Inflammatory macrophage treated with lipopolysaccharide for 1 hour (primary cell): Measurements from ENCODE around the gene TMEM240.
"Not testable (repeated sequence)": the region's sequence is repeated elsewhere in the genome, so short reads cannot be mapped to it uniquely, and the experiment has no call there.

Source experiments
- DNase-seq, 2 donors: peaks; one replicate each; pipeline ENCODE4 v3.0.0-alpha.2; 2020 to 2022

Gene TMEM240

DNA sequence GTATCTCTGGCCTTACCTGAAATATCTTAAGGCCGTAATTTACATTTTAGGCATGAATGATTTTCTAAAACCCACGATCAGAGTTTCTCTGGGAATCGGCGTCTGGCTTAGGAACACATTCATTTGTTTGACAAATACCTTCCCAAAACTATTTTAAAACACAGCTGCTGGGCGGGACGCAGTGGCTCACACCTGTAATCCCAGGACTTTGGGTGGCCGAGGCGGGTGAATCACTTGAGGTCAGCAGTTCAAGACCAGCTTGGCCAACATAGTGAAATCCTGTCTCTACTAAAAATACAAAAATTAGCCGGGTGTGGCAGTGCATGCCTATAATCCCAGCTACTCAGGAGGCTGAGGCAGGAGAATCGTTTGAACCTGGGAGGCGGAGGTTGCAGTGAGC, 16.5 kb upstream of the TMEM240 start:
- not testable (repeated sequence) for DNase-seq

DNA sequence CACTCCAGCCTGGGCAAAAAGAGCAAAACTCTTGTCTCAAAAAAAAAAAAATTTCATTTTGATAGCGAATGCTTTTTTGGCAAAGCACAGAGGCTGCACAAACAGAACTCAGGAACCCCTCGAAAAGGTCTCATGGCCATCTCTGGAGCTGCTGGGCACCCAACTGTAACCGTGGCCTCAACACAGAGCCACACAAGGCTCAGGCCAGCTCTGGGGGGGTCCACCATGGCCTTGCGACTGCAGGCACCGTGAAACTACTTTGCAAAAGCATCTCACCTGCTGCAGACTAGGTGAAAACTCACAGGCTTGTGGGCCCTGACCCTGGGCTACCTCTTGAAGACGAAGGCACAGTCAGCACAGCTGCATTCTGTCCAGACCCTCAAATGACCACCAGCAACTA, 16.1 kb upstream of the TMEM240 start:
- DNase-seq, result no peak

DNA sequence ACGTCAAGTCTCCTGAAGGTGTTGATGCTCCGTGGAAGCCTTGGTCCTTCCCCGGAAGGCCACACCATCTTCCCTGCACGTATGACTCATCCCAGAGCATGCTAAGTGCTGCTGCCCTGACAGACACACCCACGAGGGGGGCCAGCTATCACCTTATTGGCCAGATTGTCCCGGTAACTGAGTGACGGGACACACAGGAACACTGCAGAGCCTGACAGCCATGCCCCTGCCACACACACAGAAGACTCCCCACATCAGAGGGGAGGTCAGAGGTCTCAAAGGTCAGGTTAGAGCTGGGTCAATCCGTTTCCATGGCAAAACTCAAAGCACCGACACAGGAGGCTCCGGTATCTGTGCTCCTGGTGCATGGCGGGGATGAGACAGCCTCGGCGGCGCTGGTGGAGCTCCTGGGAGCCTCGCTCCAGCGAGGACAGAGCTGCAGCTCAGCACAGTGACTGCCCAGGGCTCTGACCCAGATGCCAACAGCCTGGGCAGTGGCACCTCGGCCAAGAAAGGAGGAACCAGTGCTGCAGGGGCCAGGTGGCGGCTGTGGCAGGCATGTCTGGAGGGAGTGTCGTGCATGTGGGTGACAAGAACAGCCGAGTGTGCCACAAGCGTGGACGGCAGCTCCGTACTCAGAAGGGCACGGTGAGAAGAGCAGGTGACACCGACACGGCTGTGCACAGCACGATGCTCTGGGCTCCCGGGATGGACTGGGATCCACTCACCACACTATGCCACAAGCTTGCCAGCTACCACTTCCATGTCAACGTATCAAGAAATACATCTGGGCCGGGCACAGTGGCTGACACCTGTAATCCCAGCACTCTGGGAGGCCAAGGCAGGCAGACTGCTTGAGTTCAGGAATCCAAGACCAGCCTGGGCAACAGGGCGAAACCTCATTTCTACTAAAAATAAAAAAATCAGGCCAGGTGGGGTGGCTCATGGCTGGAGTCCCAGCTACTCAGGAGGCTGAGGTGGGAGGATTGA, 14.8 kb upstream of the TMEM240 start:
- no peak for DNase-seq

DNA sequence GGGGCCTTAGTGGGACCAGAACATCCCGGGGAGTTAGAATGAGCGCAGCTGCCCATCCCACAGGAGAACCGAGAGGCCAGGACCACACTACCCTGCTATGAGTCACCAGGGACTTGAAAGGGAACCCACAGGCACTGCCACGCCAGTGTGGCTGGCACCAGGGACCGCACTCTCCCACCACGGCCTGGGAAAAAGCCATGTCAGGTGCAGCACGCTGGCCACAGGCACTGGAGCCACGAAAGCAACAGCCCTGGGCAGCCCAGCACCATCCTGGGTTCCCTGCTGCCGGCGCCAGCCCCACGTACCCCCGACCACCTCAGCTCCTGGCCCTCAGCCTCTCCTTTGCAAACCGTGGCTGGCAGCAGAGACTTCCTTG, 14.1 kb upstream of the TMEM240 start:
- DNase-seq, result no peak

DNA sequence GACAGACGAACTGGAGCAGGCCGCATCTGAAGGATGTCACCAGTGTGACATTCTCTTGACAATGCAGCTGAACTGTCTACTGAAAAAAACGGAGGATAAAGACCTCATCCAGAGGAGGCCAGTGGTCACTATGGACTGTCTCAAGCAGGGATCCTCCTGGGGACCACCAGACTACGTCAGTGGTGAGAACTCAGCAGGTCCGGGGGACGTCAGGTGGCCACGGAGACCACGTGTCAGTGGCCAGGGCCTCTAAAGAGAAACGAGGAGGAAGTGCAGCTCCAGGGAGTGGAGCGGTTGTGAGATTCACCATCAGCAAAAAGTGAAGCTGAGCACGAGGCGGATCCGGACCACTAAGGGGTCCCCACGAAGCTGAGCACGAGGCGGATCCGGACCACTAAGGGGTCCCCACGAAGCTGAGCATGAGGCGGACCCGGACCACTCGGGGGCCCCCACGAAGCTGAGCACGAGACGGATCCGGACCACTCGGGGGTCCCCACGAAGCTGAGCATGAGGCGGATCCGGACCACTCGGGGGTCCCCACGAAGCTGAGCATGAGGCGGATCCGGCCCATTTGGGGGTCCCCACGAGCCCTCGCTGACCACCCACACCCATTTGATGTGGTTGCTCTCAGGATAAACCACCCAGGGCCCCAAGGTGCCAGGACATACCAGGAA, 13.5 kb upstream of the TMEM240 start:
- DNase-seq, result no peak

DNA sequence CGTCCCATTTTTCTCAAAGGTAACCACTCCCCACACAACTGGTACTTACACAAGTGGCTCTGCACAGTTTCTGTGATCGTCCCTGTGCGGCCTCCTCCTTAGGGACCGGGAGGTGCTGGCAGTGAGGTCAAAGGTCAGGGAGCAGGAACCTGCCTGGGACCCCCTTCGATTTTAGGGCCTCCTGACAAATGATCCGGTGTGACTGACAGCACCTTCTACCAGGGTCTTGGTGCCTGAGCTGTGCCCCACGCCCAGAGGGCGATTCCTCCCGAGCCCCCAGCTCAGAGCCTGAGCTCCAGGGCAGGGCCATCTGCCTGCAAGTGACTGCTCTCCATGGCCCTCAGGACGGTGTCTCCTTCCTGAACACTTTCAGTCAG, 11.8 kb upstream of the TMEM240 start:
- DNase-seq, result no peak

DNA sequence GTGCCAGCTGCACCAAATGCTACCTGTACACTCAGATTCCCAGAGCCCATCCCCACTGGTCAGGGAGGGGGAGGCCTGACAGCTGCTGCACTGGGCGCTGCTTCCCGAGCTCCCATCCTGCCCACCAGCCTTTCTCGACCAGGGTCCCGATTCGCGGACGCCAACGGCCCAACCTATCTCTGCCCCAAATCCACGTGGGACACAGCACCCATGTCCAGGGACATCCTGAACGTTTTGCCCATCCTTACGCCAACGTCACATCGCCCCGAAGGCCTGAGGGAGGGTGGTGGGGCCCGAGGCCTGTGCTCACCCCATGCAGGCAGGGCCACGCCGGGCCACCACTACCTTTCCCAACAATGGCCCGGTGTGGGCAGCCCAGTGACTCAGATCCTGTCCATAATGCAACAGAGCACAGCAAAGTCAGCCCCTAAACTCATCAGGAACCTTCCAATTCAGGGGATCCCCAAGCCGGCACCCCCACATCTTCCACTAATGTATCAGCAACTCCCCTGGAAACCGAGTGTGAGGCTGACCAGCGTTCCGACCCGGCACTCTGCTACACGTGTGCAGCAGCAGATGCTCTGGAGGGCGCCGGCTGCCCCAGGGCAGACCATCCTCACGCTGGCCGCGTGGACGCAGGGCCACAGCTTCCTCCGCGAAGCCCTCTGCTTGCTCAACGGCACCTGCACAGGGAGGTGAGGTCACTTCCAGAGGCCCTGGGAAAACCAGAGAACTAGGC, 11.3 kb upstream of the TMEM240 start:
- DNase-seq, result peak in 1 of 2 donors; percentile 6

DNA sequence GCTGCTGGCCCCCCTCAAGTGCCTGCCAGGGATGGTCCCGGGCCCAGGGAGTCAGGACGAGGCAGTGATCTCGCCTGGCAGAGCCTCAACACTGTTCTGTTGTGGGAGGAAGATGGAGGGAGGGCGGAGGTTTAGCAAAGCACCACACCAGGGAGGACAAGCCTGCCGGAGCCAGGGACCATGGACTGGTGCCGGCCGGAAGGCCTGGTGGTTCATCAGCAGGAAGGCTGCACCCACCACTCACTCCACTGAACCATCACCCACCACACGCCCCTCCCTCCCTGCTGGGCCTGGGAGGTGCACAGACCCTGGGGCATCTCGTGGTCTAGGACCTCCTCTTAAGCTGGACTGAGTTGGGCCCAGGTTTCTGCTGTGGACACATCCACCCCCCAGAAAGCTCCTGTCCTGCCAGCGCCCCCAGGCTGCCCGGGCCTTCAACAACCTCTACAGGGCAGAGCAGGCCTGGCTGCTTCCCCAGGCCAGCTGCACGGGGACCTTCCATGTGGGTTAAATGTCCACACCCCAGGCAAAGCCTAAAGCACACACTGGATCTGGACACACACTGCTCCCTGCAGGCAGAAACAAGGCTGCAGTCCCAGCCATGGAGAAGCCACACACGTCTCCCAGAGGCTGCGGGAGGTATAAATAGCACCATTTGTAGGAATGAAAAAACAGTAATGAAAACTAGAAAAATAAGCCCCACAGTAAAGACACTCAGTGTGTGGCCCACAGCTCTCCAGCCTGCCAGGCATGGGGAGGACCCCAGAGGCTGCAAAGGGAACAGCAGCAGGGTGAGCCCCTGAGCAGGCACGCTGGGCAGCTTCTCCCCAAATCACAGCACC, 10.4 kb upstream of the TMEM240 start:
- no peak for DNase-seq

DNA sequence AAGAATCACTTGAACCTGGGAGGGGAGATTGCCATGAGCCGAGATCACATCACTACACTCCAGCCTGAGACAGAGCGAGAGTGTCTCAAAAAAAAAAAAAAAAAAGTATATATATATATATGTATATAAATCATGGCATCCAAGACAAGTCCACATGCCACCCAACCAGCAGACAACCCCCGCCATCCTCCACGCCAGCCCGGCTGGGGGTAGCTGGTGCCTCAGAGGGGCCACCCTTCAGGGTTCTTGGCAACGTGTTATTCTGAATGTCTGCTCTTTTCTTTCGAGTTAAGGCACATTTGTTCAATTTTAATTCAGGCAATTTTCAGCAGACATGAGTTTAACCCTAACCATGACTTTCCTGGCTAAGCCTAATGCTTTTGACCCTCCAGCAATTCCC, 9.7 kb upstream of the TMEM240 start:
- no peak for DNase-seq

DNA sequence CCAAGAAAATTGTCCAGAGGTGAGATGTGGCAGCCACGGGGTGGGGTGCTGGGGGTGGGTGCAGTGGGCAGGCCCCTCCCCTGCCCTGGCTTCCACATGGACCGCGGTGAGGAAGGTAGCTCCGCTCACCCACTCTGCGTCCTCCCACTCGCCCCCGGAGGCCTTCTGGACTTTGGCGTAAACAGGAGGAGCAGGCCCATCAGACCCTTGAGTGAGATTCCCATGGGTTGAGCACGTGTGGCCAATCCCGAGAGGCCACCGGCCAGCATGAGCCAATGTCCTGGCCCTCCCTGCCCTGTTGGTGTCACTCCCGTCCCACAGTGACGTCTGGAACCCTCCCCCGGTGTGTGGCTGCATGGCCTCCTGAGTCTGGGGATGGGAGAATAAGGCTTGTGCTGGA, 8.2 kb upstream of the TMEM240 start:
- no peak for DNase-seq

DNA sequence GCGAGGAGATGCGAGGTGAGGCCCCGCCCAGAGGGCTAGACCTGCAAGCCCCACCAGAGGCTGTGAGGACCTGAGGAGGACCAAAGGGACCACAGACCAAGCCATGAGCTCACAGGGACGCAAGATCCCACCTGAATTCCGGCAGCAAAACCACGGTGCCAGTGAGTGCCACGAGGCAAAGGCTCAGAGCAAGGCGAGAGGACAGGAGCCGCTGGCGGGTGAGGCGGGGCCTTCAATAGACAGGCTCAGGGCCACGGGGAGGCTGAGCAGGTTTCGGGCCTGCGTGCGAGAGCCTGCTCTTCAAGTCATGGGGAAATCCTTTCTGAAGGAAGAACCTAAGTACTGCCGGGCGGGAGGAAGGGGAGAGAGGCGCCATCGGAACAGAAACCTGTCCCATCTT, 7.1 kb upstream of the TMEM240 start:
- no peak for DNase-seq

DNA sequence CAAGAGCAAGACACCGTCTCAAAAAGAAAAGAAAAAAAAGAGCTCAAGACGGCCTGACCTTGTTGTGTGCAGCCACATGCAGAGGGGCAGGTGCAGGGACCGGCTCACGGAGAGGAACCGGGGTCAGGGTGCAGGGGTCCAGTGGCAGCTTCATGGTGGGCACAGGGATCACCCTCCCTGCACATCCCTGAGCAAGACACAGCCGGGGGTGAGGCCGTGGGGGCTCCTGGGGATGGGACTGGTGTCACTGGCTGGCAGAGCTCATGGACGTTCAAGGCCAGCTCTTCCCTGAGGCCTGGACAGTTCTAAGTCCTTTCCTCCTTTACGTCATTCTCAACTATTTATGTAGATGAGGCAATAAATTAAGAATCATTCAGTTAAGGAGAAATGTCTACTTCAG, 6.6 kb upstream of the TMEM240 start:
- no peak for DNase-seq

DNA sequence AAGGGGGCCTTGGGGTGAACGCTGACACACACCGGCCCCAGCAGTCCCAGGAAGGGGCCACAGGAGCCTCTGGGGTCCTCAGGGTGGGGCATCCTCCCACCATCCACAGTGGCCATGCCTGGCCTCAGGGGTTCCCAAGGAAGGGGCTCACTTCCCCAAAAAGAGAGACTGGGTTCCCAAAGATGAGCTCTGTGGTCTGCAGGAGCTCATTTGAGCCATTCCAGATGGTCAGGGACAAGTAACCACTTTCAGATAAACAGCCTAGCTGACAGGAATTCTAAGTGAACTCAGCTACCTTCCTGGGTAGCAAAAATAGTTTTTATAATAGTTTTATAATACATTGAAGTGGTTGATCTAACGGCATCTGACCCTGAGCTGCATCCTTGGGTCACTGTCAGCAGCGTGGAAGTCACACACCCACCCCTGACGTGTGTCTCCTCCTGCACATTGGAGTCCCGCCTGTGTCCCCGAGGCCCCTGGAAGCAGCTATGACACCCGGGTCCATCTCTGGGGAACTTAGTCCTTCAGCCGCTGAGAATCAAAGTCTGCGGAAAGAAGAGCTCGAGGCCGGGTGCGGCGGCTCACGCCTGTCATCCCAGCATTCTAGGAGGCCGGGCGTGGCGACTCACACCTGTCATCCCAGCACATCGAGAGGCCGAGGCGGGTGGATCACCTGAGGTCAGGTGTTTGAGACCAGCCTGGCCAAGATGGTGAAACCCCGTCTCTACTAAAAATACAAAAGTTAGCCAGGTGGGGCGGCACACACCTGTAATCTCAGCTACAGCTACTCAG, 5.7 kb upstream of the TMEM240 start:
- no peak for DNase-seq

DNA sequence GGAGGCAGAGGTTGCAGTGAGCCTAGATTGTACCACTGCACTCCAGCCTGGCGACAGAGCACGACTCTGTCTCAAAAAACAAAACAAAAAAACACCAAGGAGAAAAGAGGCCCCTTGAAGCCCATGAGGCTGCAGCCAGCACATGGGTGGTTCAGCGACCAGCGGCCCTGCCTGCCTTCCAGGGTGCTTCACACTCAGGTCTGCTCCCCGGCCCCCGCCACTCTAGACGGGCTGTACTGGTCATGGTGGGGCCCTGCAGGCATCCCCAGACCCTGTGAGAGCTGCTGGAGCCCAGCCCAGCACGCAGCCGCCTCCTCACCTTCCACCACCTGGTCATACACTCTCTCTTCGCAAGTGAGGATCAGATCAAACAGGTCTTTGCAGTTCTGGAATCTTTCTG, 4.1 kb upstream of the TMEM240 start:
- DNase-seq, result no peak

DNA sequence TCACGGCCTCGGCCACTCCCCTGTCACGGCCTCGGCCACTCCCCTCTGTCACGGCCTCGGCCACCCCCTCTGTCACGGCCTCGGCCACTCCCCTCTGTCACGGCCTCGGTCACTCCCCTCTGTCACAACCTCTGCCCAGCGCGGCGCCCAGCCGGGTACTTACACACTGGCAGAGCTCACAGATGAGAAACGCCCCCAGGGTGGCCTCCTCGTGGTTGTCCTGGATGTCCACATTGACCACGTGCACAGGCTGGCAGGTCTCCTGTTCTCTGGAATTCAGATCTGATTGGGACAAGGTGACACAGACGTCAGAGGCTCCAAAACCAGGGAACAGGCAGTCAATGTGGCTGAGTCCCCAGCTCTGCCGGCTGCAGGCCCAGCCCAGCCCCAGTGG, 3.3 kb upstream of the TMEM240 start:
- DNase-seq, result no peak

DNA sequence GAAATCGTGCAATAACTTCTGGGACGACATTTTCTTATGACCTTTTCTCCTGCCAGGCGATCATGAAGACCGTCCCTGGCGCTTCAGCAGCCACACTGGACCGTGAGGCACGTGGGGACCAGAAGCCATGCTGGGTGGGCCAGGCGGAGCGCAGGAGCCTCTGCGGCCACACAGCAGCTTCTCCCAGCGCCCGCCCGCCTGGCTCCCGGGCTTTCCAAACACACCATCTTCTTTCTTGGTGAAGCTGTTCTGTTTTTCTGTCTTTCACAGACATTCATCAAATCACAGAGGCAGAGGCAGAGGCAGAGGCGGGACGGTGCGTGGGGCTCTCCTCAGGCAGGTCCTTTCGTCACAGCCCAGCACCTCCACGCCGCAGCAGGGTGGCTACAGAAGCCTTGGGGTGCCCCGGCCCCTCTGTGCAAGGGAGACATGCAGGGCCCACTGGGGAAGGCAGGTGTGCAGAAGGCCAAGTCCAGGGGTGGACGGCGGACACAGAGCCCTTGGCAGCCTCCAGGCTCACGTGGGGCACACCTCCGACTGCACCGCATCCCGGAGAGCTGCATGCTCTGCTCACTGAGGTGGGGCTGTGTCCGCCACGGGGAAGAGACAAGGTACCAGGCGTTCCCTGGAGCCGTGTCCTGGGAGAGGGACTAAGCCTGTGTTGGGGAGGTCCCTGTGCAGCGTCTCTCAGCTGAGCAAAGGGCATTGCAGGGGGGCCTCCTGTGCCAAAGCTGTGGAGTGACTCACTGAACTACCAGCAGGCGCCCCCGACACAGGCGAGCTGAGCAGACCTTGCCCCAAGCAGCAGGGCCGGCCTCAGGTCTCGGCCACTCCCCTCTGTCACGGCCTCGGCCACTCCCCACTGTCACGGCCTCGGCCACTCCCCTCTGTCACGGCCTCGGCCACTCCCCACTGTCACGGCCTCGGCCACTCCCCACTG, 2.6 kb upstream of the TMEM240 start:
- DNase-seq, result no peak

DNA sequence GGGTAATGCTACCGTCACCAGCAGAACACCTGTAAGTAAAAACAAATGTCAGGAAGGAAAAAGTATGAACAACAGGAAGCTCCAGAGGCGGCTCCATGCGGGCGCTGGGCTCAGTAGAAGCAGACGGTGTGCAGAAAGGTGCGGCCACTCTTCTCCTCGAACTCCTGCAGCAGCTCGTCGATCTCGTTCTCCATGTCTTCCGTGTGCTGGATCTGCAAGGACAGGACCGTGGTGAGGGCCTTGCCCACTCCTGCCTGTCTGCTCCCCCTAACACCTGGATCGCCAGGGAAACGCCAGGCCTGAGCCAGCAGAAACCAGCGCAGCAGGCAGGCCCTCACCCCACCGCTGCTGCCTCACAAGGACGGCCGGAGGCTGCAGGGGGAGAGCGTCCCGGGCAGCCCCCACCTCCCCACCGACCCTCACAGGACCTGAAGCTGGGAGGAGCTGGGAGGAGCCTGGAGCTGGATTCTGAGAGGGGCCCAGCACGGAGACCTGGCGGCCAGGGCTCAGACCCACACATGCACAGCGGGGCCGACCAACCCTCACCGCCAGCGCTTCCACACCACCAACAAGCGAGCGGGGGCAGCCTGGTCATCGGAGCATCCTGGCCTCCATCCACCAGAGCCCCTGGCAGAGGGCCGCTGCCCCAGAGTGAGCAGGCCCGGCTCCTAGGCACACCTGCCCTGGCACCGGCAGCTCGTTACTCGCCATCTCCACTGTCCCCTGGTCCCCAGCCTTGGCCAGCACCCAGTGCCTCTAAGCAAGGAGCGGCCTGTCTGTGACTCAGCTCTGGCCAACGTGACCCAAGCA, 1.7 kb upstream of the TMEM240 start:
- DNase-seq, result no peak

DNA sequence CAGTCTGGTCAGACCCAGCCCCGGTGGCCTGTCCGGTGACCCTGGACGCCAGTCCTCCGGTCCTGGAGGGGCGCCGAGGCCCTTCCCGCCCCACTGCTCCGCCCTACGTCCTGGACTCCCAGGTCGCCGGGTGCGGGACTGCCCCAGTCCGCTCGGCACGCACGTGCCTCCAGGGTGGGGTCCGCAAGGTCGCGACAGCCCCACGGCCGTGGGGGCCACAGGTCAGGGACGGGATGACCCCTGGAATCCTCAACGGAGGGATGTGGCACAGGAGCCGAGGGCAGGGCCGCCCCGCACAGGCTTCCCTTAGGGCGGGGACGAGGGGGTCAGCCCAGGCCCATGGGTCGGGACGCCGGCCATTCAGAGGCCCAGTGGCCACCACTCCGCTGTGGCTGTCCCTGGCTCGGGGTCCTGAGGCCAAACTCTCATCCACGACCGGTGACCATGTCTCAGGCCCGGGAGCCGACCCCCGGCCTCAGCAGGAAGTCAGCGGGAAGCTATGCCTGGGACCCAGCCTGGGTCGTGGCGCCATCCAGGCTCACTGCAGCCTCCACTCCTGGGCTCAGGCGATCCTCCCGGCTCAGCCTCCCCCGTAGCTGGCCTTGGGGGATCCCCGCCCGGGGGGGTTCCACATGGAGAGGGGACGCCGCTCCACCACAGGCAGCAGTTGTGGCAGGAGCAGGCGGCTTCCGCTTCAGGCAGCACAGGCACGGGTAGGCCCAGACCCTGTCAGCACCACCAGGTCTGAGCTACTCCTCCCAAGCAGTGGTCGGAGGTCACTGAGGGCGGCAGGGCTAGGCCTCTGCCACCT, 599 bp upstream of the TMEM240 start:
- no peak for DNase-seq
